ENCODE results near the gene NACC2.

NACC2 gene

GRCh38 chr9:136058801-136059302 is 36.2 kb downstream of the NACC2 start:
- Histone ChIP-seq H3K36me3 (ENCODE audit: control insufficient read depth, insufficient read depth, low read length) (no peaks in the 10 kb centered on the region), H3K27ac (no peak overlapping the region), H3K9me3 (ENCODE audit: control insufficient read depth, low read length) (no peaks in the 10 kb centered on the region), H3K4me3 (ENCODE audit: low read depth, low read length) (no peak overlapping the region), H3K9ac (no peak overlapping the region), H3K79me2 (peaks cover 52% of the 10 kb centered on the region), H3K4me2 (ENCODE audit: low read length) (no peak overlapping the region), H3K27me3 (ENCODE audit: control insufficient read depth, insufficient read depth, low read length) (no peaks in the 10 kb centered on the region), H3K4me1 (no peaks in the 10 kb centered on the region), H2AFZ (no peak overlapping the region)
- TF ChIP-seq CTCF (IDR thresholded peaks at IDR 0.05): no peak

GRCh38 chr9:136058084-136058483 is 37.0 kb downstream of the NACC2 start:
- TF ChIP-seq CTCF (IDR thresholded peaks at IDR 0.05): no peak
- Histone ChIP-seq H2AFZ (no peak overlapping the region), H3K36me3 (ENCODE audit: control insufficient read depth, insufficient read depth, low read length) (no peaks in the 10 kb centered on the region), H3K4me2 (ENCODE audit: low read length) (no peak overlapping the region), H3K27me3 (ENCODE audit: control insufficient read depth, insufficient read depth, low read length) (no peaks in the 10 kb centered on the region), H3K9me3 (ENCODE audit: control insufficient read depth, low read length) (no peaks in the 10 kb centered on the region), H3K4me1 (no peaks in the 10 kb centered on the region), H3K4me3 (ENCODE audit: low read depth, low read length) (no peak overlapping the region), H3K9ac (no peak overlapping the region), H3K79me2 (peaks cover 49% of the 10 kb centered on the region), H3K27ac (no peak overlapping the region)

- Histone ChIP-seq H3K9me3 (ENCODE audit: control insufficient read depth, low read length) (no peaks in the 10 kb centered on the region), H3K27ac (no peak overlapping the region), H3K9ac (no peak overlapping the region), H3K4me1 (no peaks in the 10 kb centered on the region), H3K36me3 (ENCODE audit: control insufficient read depth, insufficient read depth, low read length) (no peaks in the 10 kb centered on the region), H3K4me3 (ENCODE audit: low read depth, low read length) (no peak overlapping the region), H3K79me2 (peaks cover 46% of the 10 kb centered on the region), H2AFZ (no peak overlapping the region), H3K27me3 (ENCODE audit: control insufficient read depth, insufficient read depth, low read length) (no peaks in the 10 kb centered on the region), H3K4me2 (ENCODE audit: low read length) (no peak overlapping the region)
- no peak for TF ChIP-seq CTCF (IDR thresholded peaks at IDR 0.05)
These were observed 37.6 kb downstream of the NACC2 start for GRCh38 chr9:136057236-136058081.

- Histone ChIP-seq H3K9me3 (ENCODE audit: control insufficient read depth, low read length) (no peaks in the 10 kb centered on the region), H3K36me3 (ENCODE audit: control insufficient read depth, insufficient read depth, low read length) (no peaks in the 10 kb centered on the region), H3K27me3 (ENCODE audit: control insufficient read depth, insufficient read depth, low read length) (no peaks in the 10 kb centered on the region), H3K27ac (no peak overlapping the region), H2AFZ (no peak overlapping the region), H3K4me1 (no peaks in the 10 kb centered on the region), H3K9ac (no peak overlapping the region), H3K79me2 (peaks cover 38% of the 10 kb centered on the region), H3K4me2 (ENCODE audit: low read length) (no peak overlapping the region), H3K4me3 (ENCODE audit: low read depth, low read length) (no peak overlapping the region)
- no peak for TF ChIP-seq CTCF (IDR thresholded peaks at IDR 0.05)
These were observed 38.4 kb downstream of the NACC2 start for GRCh38 chr9:136056546-136057235.

Data from parathyroid adenoma (tissue), 2 donors.